CD4-positive, alpha-beta memory T cell (primary cell): ENCODE measurements around the gene CDKN2D. TPM values are rescaled to one million over a fixed set of nuclear protein-coding genes. Genes with fewer than 3 reads are reported as not detected.

Source experiments
- CTCF ChIA-PET: fragments of 350-600 bp; sonication (Branson Sonifier 250); formaldehyde crosslinking; loops from one replicate; lab custom pipeline; 2021; ENCODE audit warnings: inconsistent platforms; ENCODE audit not compliant: partially characterized antibody; lab: Charles Lee
- POLR2A ChIA-PET: fragments of 350-600 bp; sonication (Branson Sonifier 250); formaldehyde crosslinking; loops from one replicate; lab custom pipeline; 2021; ENCODE audit not compliant: partially characterized antibody; lab: Charles Lee
- DNase-seq, 5 donors: peaks; one replicate each; pipeline versions ENCODE4 v3.0.0 to v3.0.0-alpha.2; 2020 to 2022; ENCODE audit warnings: mixed read lengths in 1 of 5
- H3K27ac ChIP-seq: one replicate; pipeline ENCODE4 v1.7.0; 2013; ENCODE audit warnings: low read depth, low read length
- H3K27me3 ChIP-seq: 2 replicates; pipeline ENCODE4 v1.7.0; 2013; ENCODE audit warnings: mild to moderate bottlenecking, low read length, moderate library complexity; ENCODE audit not compliant: insufficient read depth
- H3K36me3 ChIP-seq: 2 replicates; pipeline ENCODE4 v1.7.0; 2013; ENCODE audit warnings: mild to moderate bottlenecking, low read length, moderate library complexity; ENCODE audit not compliant: insufficient read depth
- H3K4me1 ChIP-seq: 2 replicates; pipeline ENCODE4 v1.7.0; 2013; ENCODE audit warnings: mild to moderate bottlenecking, low read length, moderate library complexity; ENCODE audit not compliant: insufficient read depth
- H3K4me3 ChIP-seq, 2 donors: one replicate each; pipeline ENCODE4 v1.7.0; 2013; ENCODE audit warnings: low read length in 2 of 2, mild to moderate bottlenecking in 1 of 2
- H3K9me3 ChIP-seq, 2 donors: one replicate each; pipeline ENCODE4 v1.7.0; 2013; ENCODE audit warnings: low read length in 2 of 2, control low read depth in 1 of 2; ENCODE audit not compliant: control insufficient read depth in 1 of 2
- H3K27ac Mint-ChIP-seq, 7 donors: one replicate each; pipeline ENCODE4 v1.8.0; 2020 to 2021; ENCODE audit warnings: mixed read lengths in 7 of 7, mild to moderate bottlenecking in 6 of 7, inconsistent platforms in 3 of 7, moderate library complexity in 3 of 7
- H3K27me3 Mint-ChIP-seq, 2 donors: one replicate each; pipeline ENCODE4 v1.8.0; 2020 to 2021; ENCODE audit warnings: mixed read lengths in 2 of 2
- H3K36me3 Mint-ChIP-seq, 2 donors: one replicate each; pipeline ENCODE4 v1.8.0; 2020 to 2021; ENCODE audit warnings: mixed read lengths in 2 of 2, inconsistent platforms in 1 of 2, mild to moderate bottlenecking in 1 of 2
- H3K4me1 Mint-ChIP-seq, 4 donors: one replicate each; pipeline ENCODE4 v1.8.0; 2020 to 2021; ENCODE audit warnings: mixed read lengths in 4 of 4, mild to moderate bottlenecking in 1 of 4
- H3K4me3 Mint-ChIP-seq, 8 donors: one replicate each; pipeline ENCODE4 v1.8.0; 2020 to 2021; ENCODE audit warnings: mixed read lengths in 8 of 8, mild to moderate bottlenecking in 7 of 8, moderate library complexity in 6 of 8, inconsistent platforms in 3 of 8
- H3K9me3 Mint-ChIP-seq, 8 donors: one replicate each; pipeline ENCODE4 v1.8.0; 2020 to 2021; ENCODE audit warnings: mixed read lengths in 8 of 8, mild to moderate bottlenecking in 5 of 8, inconsistent platforms in 3 of 8, moderate library complexity in 1 of 8
- intact Hi-C: fragments of 100-400 bp; cut with micrococcal nuclease; formaldehyde crosslinking; loops from one replicate; pipeline ENCODE4 v1.15.1; 2023
- polyA plus RNA-seq, 2 donors: library from polyadenylated mRNA; unstranded; fragments of 300-500 nt; fragmentation: Illumina TruSeq; gene quantifications; one replicate each; pipeline ENCODE4 v1.2.3, GENCODE V29; 2021
- total RNA-seq, 2 experiments: library from RNA; stranded (reverse); gene quantifications; one replicate each; pipeline ENCODE4 v1.2.3, GENCODE V29; 2021

CDKN2D gene
- total and polyA plus RNA-seq, 4 experiments from 2014 or later: 25.6 to 159 (median 79.4) TPM

DNA sequence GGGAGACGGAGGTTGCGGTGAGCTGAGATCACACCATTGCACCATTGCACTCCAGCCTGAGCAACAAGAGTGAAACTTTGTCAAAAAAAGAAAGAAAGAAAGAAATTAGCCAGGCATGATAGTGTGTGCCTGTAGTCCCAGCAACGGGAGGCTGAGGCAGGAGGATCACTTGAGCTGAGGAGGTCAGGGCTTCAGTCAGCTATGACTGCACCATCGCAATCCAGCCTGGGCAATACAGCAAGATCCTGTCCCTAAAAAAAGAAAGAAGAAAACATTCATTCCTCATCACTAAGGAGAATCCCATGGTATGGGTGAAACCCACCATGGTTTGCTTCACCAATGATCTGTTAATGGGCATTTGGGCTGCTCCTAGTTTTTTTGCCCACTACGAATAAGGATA lies 31.4 kb upstream of the CDKN2D start:
- intact Hi-C loops: loop anchor here (5.0 kb wide), 1 partner anchor 33 kb away; the partner anchor contains the start of genes CDKN2D and KRI1
- Mint-ChIP-seq H3K9me3 (no peaks in the 10 kb centered on the region), H3K4me3 (peak overlapping the region in 3 of 8 donors; percentile 20 to 57 (median 52)), H3K27ac (peak overlapping the region in 3 of 7 donors; percentile 57 to 80 (median 59)), H3K36me3 (peaks cover 0 to 10% of the 10 kb centered on the region in 2 donors), H3K4me1 (peaks cover 24 to 53% (median 34%) of the 10 kb centered on the region in 4 donors), H3K27me3 (no peaks in the 10 kb centered on the region)
- no peak overlapping the region for H3K27ac ChIP-seq
- H3K4me1 ChIP-seq: peaks cover 42% of the 10 kb centered on the region
- POLR2A ChIA-PET: interaction anchor here (0.6 kb wide), 1 partner anchor 42 kb away, joined by 3 read pairs; no protein-coding TSS in a partner anchor
- H3K4me3 ChIP-seq: no peak overlapping the region
- no peaks in the 10 kb centered on the region for H3K9me3 ChIP-seq
- no peaks in the 10 kb centered on the region for H3K27me3 ChIP-seq
- CTCF ChIA-PET: interaction anchor here (2.9 to 7.5 kb wide), 2 partner anchors 19 to 45 kb away, joined by 20 to 53 read pairs; no protein-coding TSS in a partner anchor
- no peak for DNase-seq
- H3K36me3 ChIP-seq: no peaks in the 10 kb centered on the region

DNA sequence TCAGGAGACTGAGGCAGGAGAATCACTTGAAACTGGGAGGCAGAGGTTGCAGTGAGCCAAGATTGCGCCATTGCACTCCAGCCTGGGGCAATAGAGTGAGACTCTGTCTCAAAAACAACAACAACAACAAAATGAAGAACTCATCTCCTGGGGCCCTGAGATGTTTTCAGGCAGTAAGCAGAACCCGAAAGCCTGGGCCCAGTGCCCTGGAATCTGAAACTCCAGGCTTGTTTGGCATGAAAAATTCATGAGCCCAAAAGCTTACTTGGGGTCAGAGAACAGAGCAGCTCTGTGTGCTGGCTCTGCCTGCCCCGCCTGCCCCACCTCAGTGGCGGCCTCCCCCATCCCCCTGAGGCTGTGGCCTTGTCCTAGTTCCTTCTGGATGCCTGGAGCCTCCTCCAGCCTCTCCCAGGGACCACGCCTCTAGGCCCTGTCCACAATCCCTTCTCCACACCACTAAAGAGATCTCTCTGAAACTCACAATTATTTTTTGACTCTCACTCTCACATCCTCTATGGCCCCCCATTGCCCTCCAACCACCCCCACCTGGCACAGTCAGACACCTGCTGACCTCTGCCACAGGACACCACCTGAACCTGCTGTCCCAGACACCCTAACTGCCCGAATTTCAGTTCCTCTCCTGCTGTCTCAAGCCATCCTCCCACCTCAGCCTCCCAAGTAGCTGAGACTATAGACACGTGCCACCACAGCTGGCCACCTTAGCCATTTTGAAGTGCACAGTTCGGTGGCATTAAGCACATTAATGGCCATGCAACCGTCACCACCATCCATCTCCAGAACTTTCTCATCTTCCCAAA lies 25.2 kb upstream of the CDKN2D start:
- H3K4me3 ChIP-seq: no peak overlapping the region
- H3K9me3 Mint-ChIP-seq: no peaks in the 10 kb centered on the region
- H3K27me3 ChIP-seq: no peaks in the 10 kb centered on the region
- H3K4me1 ChIP-seq: peaks cover 20% of the 10 kb centered on the region
- H3K9me3 ChIP-seq: no peaks in the 10 kb centered on the region
- CTCF ChIA-PET: interaction anchor here (1.1 to 2.1 kb wide), 2 partner anchors 13 to 51 kb away, joined by 5 to 13 read pairs; no protein-coding TSS in a partner anchor
- no peaks in the 10 kb centered on the region for H3K36me3 ChIP-seq
- no peaks in the 10 kb centered on the region for H3K36me3 Mint-ChIP-seq
- peak overlapping the region in 3 of 7 donors; percentile 1 to 74 (median 61) for H3K27ac Mint-ChIP-seq
- H3K27ac ChIP-seq: no peak overlapping the region
- no peaks in the 10 kb centered on the region for H3K27me3 Mint-ChIP-seq
- no peak for DNase-seq
- H3K4me1 Mint-ChIP-seq: peaks cover 9 to 26% (median 16%) of the 10 kb centered on the region in 4 donors
- intact Hi-C loops: no loop called here
- POLR2A ChIA-PET: interaction anchor here (1.5 kb wide), 1 partner anchor 11 kb away, joined by 5 read pairs; no protein-coding TSS in a partner anchor
- no peak overlapping the region for H3K4me3 Mint-ChIP-seq

DNA sequence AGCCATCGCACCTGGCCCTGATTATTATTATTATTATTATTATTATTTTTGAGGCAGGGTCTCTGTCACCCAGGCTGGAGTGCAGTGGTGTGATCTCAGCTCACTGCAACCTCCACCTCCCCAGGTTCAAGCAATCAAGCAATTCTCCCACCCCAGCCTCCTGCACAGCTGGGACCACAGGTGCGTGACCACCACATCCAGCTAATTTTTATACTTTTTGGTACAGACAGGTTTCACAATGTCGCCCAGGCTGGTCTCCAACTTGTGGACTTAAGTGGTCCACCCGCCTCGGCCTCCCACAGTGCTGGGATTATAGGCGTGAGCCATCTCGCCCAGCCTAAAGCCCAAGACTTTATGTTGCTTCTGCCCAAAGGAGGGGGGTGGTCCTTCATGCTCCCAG lies 24.4 kb upstream of the CDKN2D start:
- CTCF ChIA-PET: interaction anchor here (1.1 kb wide), 1 partner anchor 11 kb away, joined by 5 read pairs; no protein-coding TSS in a partner anchor
- Mint-ChIP-seq H3K36me3 (no peaks in the 10 kb centered on the region), H3K27me3 (no peaks in the 10 kb centered on the region), H3K4me3 (no peak overlapping the region), H3K9me3 (no peaks in the 10 kb centered on the region), H3K27ac (no peak overlapping the region), H3K4me1 (peaks cover 9 to 26% (median 16%) of the 10 kb centered on the region in 4 donors)
- POLR2A ChIA-PET: no interaction called here
- intact Hi-C loops: no loop called here
- no peaks in the 10 kb centered on the region for H3K27me3 ChIP-seq
- DNase-seq: no peak
- H3K4me3 ChIP-seq: no peak overlapping the region
- H3K9me3 ChIP-seq: no peaks in the 10 kb centered on the region
- H3K36me3 ChIP-seq: no peaks in the 10 kb centered on the region
- H3K4me1 ChIP-seq: peaks cover 20% of the 10 kb centered on the region
- no peak overlapping the region for H3K27ac ChIP-seq

DNA sequence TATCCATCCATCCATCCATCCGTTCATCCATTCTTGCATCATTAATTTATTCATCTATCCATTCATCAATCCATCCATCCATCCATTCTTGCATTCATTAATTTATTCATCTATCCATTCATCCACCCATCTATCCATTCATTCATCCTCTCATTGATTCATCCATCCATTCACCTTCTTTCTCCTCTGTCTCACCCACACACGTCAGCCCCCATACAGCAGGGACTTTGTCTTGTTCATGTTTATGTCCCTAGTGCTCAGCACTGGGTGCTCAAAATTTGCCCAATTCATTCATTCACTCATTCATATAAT lies 19.0 kb upstream of the CDKN2D start:
- no peaks in the 10 kb centered on the region for H3K36me3 Mint-ChIP-seq
- H3K27me3 Mint-ChIP-seq: peaks cover 0 to 5% of the 10 kb centered on the region in 2 donors
- peaks cover 10 to 24% (median 16%) of the 10 kb centered on the region in 4 donors for H3K4me1 Mint-ChIP-seq
- Histone ChIP-seq H3K4me1 (peaks cover 13% of the 10 kb centered on the region), H3K4me3 (no peak overlapping the region), H3K9me3 (no peaks in the 10 kb centered on the region), H3K36me3 (no peaks in the 10 kb centered on the region), H3K27me3 (no peaks in the 10 kb centered on the region), H3K27ac (no peak overlapping the region)
- no peaks in the 10 kb centered on the region for H3K9me3 Mint-ChIP-seq
- H3K27ac Mint-ChIP-seq: peak overlapping the region in 3 of 7 donors; percentile 8 to 84 (median 41)
- intact Hi-C loops: no loop called here
- ChIA-PET CTCF (no interaction called here), POLR2A (no interaction called here)
- peak overlapping the region in 1 of 8 donors; percentile 15 for H3K4me3 Mint-ChIP-seq
- no peak for DNase-seq

DNA sequence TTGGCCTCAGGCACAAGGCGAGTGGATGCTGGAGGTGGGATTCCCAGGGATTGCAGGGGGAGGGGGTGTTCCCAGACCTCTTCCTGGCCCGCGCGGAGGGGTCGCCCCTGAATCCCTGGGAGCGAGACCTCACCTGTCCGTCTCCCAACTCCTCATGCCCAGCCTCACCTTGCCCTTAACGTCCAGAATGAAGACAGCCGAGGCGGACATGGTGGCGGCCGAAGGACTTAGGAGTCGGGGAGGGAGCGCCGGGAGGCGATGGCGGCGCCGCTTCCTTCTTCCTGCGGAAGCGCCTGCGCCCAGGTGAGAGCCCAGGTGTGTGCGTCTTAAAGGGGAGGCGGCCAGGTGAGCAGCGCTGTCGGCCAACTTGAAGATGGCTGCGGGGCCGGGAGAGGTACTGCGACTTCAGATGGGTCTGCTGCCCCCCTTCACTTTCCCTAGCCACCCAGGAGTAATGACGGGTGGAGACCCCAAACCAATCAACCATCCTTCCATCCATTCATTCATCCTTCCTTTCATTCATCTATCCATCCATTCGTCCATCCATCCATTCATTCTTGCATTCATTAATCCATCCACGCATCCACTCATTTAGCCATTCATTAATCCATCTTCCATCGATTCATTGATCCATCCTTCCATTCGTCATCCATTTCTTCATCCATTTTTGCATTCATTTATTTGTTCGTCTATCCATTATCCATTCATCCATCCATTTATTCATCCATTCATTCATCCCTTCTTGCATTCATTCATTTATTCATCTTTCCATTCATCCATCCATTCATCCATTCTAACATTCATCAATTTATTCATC lies 18.5 kb upstream of the CDKN2D start, which contains the start of gene AP1M2:
Gene AP1M2 (minus strand): TSS at position 291 of the 817 bp plus-strand sequence. CDS start 81 bp downstream, at position 210.
- DNase-seq: no peak
- H3K27ac Mint-ChIP-seq: peak within 1 kb of the TSS in 4 of 7 donors; percentile 8 to 84 (median 26)
- Histone ChIP-seq H3K27ac (no peak within 1 kb of the TSS), H3K27me3 (no peaks in the 10 kb centered on the region), H3K4me1 (peaks cover 13% of the 10 kb centered on the region), H3K4me3 (no peak within 1 kb of the TSS), H3K9me3 (no peaks in the 10 kb centered on the region), H3K36me3 (no peaks in the 10 kb centered on the region)
- peaks cover 0 to 5% of the 10 kb centered on the region in 2 donors for H3K27me3 Mint-ChIP-seq
- H3K36me3 Mint-ChIP-seq: no peaks in the 10 kb centered on the region
- ChIA-PET CTCF (interaction anchor here (0.7 to 9.3 kb wide), 2 partner anchors 60 to 242 kb away, joined by 3 to 473 read pairs; no protein-coding TSS in a partner anchor), POLR2A (no interaction called here)
- H3K4me1 Mint-ChIP-seq: peaks cover 10 to 24% (median 16%) of the 10 kb centered on the region in 4 donors
- no peaks in the 10 kb centered on the region for H3K9me3 Mint-ChIP-seq
- intact Hi-C loops: no loop called here
- peak within 1 kb of the TSS in 2 of 8 donors; percentile 15 to 65 for H3K4me3 Mint-ChIP-seq

DNA sequence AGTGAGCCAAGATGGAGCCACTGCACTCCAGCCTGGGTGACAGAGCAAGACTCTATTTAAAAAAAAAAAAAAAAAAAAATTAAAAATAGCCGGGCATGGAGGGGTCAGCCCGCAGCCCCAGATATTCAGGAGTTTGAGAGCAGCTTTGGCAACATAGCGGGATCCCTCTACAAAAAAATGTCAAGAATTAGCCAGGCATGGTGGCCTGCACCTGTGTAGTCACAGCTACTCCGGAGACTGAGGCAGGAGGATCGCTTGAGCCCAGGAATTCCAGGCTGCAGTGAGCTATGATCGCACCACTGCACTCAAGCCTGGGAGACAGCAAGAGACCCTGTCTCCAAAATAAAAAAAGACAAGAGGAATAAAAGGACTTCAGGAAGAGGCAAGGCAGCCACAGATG lies 17.6 kb upstream of the CDKN2D start:
- Histone ChIP-seq H3K9me3 (no peaks in the 10 kb centered on the region), H3K36me3 (no peaks in the 10 kb centered on the region), H3K4me1 (peaks cover 14% of the 10 kb centered on the region), H3K4me3 (no peak overlapping the region), H3K27me3 (no peaks in the 10 kb centered on the region), H3K27ac (no peak overlapping the region)
- Mint-ChIP-seq H3K36me3 (no peaks in the 10 kb centered on the region), H3K4me3 (no peak overlapping the region), H3K27me3 (peaks cover 0 to 5% of the 10 kb centered on the region in 2 donors), H3K9me3 (no peaks in the 10 kb centered on the region), H3K4me1 (peaks cover 10 to 24% (median 16%) of the 10 kb centered on the region in 4 donors), H3K27ac (peak overlapping the region in 1 of 7 donors; percentile 19)
- ChIA-PET CTCF (interaction anchor here (0.7 to 9.3 kb wide), 2 partner anchors 61 to 242 kb away, joined by 3 to 473 read pairs; no protein-coding TSS in a partner anchor), POLR2A (no interaction called here)
- DNase-seq: no peak
- intact Hi-C loops: no loop called here
